NCI-H2171 (cell line): Measurements from ENCODE around the gene LIG4.
"Not testable (repeated sequence)": the region's sequence is repeated elsewhere in the genome, so short reads cannot be mapped to it uniquely, and the experiment has no call there.

Source experiments
- DNase-seq: peaks from one replicate; lab custom pipeline; 2025; lab: John Stamatoyannopoulos, UW

LIG4 gene

GRCh38 chr13:108215436-108215835 is at the start of gene LIG4:
LIG4 (minus strand) TSS chr13:108215536; CDS start chr13:108211268, 4,268 bp downstream.
- peak; percentile 92 for DNase-seq

DNA sequence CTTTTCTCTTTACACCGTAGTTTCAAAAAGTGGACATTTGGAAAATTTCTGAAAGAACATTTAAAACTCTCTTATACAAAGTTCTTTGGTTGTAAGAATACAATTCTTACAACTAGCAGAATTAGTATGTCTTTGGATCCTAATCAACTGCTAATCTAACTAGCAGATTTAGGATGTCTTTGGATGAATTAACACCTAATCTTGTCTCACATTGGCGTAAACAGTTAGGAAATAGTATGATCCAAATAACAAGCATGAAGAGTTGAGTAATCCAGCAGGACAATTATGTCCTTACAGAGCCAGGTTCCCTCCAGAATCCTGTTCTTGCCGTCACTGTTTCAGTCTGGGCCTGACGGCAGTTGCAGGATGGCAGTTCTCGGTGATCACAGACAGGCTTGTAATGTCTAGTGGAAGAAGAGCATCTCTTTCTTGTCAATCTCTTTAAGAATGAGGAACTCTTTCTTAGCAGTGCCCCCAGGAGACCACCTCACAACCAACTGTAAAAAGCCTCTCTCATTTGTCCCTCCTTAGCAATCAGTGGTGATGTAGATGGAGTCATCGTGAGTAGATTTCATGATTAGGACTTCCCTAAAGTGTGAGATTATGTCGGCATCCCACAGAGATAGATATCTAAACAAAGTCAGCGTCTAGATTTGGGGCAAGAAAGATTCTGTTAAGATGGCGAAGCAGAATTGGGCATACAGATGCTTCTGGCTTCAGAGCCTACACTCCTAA is 48.5 kb upstream of the LIG4 start:
- no peak for DNase-seq

DNA sequence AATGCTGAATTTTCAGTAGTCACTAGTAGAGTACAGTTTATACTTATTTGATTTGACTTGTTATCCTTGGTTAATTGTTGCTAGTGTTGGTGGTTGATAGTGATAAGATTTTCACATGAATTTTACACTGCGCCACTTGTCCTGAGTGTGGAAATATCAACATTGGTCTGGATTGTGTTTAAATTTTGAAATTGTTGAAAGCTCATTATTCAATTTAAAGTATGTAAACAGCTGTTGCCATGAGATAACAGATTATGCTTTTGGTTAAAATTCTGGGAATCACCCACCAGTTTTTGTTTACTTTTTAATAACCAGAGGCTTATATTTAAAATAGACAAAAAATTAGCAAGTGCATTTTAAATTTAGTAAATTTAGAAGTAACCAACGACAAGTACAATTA is 41.9 kb upstream of the LIG4 start:
- no peak for DNase-seq

GRCh38 chr13:108249150-108249549 is 33.8 kb upstream of the LIG4 start:
- DNase-seq, result no peak

DNA sequence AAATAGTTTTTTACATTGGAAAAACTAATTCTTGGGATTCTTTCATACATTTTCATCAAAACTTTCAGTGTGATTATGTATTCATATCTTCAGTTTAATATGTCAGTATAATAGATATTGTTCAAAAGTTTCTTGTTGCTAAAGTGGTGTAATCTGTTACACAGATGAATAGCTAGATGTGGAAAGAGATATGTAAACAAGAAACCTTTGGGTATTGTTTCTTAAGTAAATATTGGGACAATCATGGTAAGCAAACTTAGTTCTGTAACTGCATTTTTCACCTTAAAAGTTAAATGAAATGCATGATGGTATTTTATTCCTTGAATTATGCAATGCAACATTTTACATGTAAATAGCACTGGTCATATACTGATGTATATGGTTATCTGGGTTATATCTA is 15.0 kb upstream of the LIG4 start:
- DNase-seq, result no peak

GRCh38 chr13:108227651-108228272 is 12.4 kb upstream of the LIG4 start:
- no peak for DNase-seq

GRCh38 chr13:108226184-108226583 is 10.8 kb upstream of the LIG4 start:
- DNase-seq, result peak; percentile 45

DNA sequence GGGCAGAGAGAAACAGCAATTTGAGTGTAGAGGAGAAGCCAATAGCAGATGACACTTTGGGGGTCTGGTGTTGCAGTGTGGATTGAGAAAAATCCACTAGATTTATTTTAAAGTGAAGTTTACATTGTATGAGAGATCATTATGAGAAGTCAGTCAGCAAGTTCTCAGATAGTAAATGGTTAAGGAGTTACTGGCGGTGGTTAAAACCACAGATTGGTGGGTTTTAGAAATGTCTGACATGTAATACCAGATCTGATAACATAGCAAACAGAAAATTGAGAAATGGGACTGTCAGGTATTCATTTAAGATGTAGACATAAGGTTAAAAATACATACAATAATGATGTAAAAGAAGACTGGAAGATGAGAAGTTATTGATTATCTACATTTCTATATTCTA is 10.1 kb upstream of the LIG4 start:
- DNase-seq, result no peak

GRCh38 chr13:108223687-108224503 is 8.6 kb upstream of the LIG4 start:
- DNase-seq, result no peak

- no peak for DNase-seq
These were observed 4.7 kb upstream of the LIG4 start for GRCh38 chr13:108220041-108220440.

DNA sequence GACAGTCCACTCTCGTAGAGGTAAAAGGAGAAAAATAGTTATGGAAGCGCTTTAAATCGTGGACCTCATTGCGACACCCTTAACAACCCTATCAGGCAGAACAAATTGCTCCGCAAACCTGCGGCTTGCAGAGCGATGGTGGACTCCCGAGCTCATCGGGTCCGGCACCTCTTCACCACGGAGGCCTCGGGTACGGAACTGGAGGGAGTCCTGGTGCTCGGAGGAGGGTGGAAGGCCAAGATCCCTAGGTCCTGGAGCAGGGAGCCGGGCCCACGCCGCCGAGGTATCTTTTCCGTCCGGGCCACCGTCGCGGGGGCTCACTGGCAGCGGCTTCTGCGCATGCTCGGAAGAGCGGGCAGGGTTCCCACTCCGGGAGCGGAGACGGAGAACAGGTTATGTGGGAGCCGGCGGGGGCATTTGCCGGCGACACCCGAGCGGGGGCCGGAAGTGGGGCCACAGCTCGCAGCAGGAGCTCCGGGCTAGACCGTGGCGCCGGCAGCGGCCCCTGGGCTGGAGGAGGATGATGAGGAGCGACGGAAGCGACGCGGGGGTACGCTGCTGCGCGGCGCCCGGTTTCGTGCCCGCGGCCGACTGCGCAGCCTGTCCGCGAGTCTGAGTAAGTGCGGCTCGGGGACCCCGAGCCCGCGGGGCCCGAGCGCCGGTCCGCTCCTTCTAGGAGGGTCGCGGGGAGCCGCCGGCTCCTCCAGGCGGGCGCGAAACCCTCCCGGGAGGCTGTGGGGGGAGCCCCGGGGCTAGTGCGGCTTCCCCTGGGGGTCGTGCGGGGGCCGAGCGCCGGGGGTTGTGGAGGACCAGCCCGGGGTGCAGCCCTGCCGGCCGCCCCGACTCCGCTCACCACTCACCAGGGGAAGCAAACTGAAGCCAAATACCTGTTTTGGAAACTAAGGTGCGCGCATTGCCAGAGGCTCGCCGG is 3.0 kb upstream of the LIG4 start, which contains the start of gene ABHD13:
ABHD13 (plus strand) TSS at position 349 of the 931 bp plus-strand sequence. CDS start 10,827 bp downstream, outside the sequence.
- DNase-seq, result peak; percentile 91

DNA sequence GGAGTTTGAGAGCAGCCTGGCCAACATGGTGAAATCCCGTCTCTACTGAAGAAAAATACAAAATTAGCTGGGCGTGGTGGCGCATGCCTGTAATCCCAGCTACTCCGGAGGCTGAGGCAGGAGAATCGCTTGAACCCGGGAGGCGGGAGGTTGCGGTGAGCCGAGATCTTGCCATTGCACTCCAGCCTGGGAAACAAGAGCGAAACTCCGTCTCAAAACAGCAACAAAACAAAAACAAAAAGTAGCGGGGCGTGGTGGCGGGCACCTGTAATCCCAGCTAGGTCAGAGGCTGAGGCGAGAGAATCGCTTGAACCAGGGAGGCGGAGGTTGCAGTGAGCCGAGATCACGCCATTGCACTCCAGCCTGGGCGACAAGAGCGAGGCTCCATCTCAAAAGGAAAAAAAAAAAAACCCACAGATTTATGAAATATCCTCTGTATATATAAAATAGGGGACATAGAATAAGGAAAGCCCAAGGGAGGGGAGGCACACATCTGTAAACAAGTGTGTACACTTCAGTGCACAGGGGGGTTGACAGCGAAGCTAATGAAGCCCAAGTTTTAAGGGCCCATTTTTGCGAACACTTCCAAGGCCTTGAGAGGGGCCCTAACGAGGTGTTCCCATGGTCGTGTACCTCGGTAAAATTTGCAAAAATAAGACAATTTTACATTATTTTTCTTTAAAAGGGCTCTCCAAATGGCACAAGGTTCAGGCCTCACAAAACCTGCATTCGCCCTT is 2.1 kb upstream of the LIG4 start:
- not testable (repeated sequence) for DNase-seq

DNA sequence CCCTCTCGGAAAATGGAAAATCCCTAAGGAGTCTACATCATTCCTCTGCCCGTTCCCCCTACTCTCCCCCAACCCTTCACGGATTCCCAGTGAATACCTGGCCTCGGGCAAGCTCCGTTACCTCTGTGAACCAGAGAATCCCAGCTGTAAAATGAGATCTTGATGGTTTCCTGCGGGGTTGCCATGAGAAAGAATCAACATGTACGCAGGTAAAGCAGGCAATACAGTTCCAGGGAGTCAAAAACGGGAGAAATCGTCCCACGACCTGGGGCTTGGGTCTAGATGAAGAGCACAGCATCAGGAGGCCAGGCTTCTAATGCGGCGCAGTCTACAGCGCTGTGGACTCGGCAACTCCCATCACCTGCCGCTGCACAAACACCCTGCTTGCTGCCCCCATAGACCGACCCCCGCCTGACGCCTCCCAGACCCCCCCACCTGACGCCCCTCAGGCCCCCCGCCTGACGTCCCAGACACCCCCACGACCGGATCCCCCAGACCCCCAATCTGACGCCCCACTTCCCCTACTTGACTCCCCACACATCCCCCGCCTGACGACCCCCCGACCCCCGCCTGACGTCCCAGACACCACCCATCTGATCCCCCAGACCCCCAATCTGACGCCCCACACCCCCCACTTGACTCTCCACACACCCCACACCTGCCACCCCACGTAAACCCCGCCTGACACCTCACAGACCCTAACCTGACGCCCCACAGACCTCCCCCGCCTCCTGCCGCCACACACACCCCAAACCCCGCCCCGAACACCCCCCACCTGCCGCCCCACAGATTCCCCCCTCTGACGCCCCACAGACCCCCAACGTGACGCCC is 680 bp downstream of the LIG4 start:
- no peak for DNase-seq

DNA sequence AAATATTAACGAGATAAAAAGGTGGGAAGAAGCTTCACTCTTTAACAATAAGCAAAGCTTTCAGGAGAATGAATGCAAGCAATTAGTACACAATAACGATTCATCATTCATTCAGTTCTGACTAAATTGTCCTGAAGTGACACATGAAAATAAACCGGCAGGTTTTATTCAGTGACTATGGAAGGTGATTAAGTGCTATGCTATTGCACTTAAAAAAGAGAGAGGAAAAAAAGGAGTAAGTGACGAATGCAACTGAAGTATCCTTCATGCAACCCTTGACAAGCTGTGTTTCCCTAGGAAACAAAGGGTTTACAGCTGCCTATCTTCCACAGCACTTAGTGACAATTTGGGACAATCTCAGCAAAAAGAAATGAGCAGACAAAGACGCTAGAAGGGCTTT is 1.4 kb downstream of the LIG4 start:
- DNase-seq, result no peak

DNA sequence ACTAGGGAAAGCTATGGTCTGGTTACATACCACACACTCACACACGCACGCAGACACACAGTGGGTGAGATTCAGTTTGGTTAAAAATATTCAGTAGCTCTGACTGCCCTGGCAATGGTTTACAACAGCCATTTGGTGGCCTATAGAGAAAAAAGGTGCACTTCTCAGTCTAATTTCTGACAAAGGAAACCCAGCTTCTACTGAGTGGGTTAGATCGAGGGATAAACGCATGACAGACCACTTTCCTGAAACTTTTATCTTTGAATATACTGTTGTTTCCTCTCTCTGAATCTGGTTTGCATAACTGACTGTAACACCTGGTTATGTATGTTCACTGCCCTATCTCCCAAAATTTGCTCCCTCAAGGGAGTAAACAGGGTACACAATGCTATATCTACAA is 2.5 kb downstream of the LIG4 start:
- DNase-seq, result no peak

DNA sequence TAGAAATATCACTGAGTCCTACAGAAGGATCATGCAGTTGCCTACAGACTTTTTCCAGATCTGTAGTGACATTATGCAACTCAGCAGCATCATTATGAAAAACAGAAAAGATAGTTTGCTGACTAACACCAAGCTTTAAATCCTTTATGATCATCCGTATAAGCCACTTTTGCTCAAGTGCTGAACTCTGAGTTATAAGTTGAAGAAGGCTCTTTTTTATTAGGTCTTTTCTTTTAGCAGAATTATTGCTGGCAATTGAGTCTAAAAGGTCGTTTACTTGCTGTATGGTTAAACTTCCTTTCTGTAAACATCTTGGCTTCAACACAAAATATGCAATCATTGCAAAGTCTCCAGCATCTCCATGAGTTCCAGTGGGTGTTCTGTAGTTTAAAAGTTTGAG is 4.8 kb downstream of the LIG4 start:
- DNase-seq, result no peak

DNA sequence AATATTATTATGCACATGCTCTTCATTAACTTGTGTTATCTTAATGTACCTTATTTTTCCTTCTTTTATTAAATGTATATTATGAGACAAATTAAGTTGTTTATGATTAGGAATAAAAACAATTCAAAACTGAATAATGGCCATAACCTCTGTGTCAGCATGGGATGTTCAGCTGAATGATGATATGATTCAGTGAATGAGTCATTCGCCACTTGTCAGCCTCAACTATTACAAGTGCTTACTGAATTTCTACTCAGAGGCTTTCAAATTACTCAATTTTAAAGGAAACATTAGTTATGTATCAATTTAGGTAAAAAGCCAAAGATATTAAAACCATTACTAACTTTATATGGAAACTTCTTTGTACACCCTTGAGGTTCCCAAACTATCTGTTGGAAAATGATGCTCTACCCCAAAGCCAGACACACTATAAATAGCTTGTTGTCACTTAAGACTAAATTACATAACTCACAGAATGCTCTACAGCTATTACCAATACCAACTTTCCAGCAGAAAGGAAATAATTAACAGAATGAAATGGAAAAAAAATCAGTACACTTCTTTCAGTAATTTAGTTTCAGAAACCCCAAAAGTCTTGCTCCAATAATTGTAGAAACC is 14.4 kb downstream of the LIG4 start:
- DNase-seq, result no peak

GRCh38 chr13:108195861-108196260 is 19.5 kb downstream of the LIG4 start:
- no peak for DNase-seq

DNA sequence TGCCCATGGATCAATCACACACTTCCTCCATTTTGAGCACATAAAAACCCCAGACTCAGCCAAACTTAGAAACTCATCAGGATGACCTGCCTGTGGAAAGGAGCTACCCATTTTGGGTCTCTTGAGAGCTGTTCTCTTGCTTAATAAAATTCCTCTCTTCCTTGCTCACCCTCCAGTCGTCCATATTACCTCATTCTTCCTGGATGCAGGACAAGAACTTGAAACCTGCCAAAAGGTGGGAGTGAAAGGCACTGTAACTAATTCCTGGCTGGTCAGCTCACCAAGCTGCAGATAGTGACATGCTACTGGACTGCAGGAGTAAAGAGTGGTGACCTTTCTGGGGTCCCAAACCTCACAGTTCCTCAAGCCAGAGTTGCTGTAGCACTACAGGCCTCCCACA is 20.2 kb downstream of the LIG4 start:
- no peak for DNase-seq
